Caco-2 (cell line): Measurements from ENCODE around the gene UTP3. TPM values are rescaled to one million over a fixed set of nuclear protein-coding genes. Genes with fewer than 3 reads are reported as not detected.
"Not testable (repeated sequence)": the region's sequence is repeated elsewhere in the genome, so short reads cannot be mapped to it uniquely, and the experiment has no call there.

Experiments
- BruUV-seq: library from RNA; stranded (reverse); fragments of 400-500 nt; replicated peaks from 2 replicates; lab custom pipeline; 2021; lab: Mats Ljungman, UMichigan
- CTCF ChIA-PET: fragments of 300-600 bp; sonication (Branson Sonifier 250); formaldehyde crosslinking; loops from one replicate; lab custom pipeline; 2022; ENCODE audit warnings: antibody characterized with exemption; lab: Charles Lee
- POLR2A ChIA-PET: fragments of 300-600 bp; sonication (Branson Sonifier 250); formaldehyde crosslinking; loops from one replicate; lab custom pipeline; 2022; ENCODE audit warnings: antibody characterized with exemption; lab: Charles Lee
- DNase-seq, 2 experiments: peaks; one replicate each; pipeline versions ENCODE4 v3.0.0 to v3.0.0-alpha.2; 2020 to 2022
- H3K27me3 ChIP-seq: replicated peaks from 2 replicates; pipeline ENCODE4 v1.6.0; 2011; ENCODE audit warnings: low read length; ENCODE audit not compliant: control insufficient read depth, insufficient read depth
- H3K36me3 ChIP-seq: 2 replicates; pipeline ENCODE4 v1.5.1; 2011; ENCODE audit warnings: low read length; ENCODE audit not compliant: control insufficient read depth, insufficient read depth
- H3K4me1 ChIP-seq: fragments of 250-450 bp; sonication (Bioruptor Pico); 2 replicates; pipeline ENCODE4 v1.5.1; 2020; ENCODE audit warnings: mild to moderate bottlenecking
- H3K4me3 ChIP-seq: 2 replicates; pipeline ENCODE4 v1.5.1; 2011; ENCODE audit warnings: low read depth, mild to moderate bottlenecking, control low read depth, low read length
- H3K9me3 ChIP-seq: fragments of 250-450 bp; sonication (Bioruptor Pico); 2 replicates; pipeline ENCODE4 v1.5.1; 2020; ENCODE audit warnings: mild to moderate bottlenecking, moderate library complexity
- H3K27ac Mint-ChIP-seq: one replicate; pipeline ENCODE4 v1.8.0; 2022; ENCODE audit warnings: mixed read lengths; ENCODE audit not compliant: unreplicated experiment
- H3K27me3 Mint-ChIP-seq: one replicate; pipeline ENCODE4 v1.8.0; 2022; ENCODE audit warnings: mixed read lengths; ENCODE audit not compliant: insufficient read depth, unreplicated experiment
- H3K36me3 Mint-ChIP-seq: one replicate; pipeline ENCODE4 v1.8.0; 2022; ENCODE audit warnings: mild to moderate bottlenecking, mixed read lengths; ENCODE audit not compliant: insufficient read depth, unreplicated experiment
- H3K4me1 Mint-ChIP-seq: one replicate; pipeline ENCODE4 v1.8.0; 2022; ENCODE audit warnings: low read depth, mixed read lengths; ENCODE audit not compliant: unreplicated experiment
- H3K4me3 Mint-ChIP-seq: one replicate; pipeline ENCODE4 v1.8.0; 2022; ENCODE audit warnings: mild to moderate bottlenecking, moderate library complexity, mixed read lengths; ENCODE audit not compliant: unreplicated experiment
- H3K9me3 Mint-ChIP-seq: one replicate; pipeline ENCODE4 v1.8.0; 2022; ENCODE audit warnings: mixed read lengths; ENCODE audit not compliant: unreplicated experiment
- intact Hi-C: fragments of 100-400 bp; cut with micrococcal nuclease; formaldehyde crosslinking; loops from one replicate; pipeline ENCODE4 v1.10.0; 2022; ENCODE audit not compliant: unreplicated experiment
- total RNA-seq: library from RNA; stranded (reverse); gene quantifications from 2 replicates; pipeline ENCODE4 v1.2.3, GENCODE V29; 2022
- TF ChIP-seq, protein P1 (sequence below), 2 experiments: fragments of 200-600 bp in 1 of 2; IDR thresholded peaks; 1 replicate in 1 of 2; 2 replicates in 1 of 2; pipeline versions ENCODE4 v1.5.1 to v1.8.0; 2011 to 2022; ENCODE audit warnings: antibody characterized with exemption in 1 of 2, control low read depth in 1 of 2, inconsistent platforms in 1 of 2, low read depth in 1 of 2, low read length in 1 of 2, mild to moderate bottlenecking in 1 of 2, moderate library complexity in 1 of 2; ENCODE audit not compliant: insufficient read depth in 1 of 2, severe bottlenecking in 1 of 2, unreplicated experiment in 1 of 2

Gene UTP3
- total RNA-seq, 1 experiment from 2014 or later, result 28.2 TPM

GRCh38 chr4:70700712-70701111 is 12.4 kb downstream of the UTP3 start:
- Mint-ChIP-seq H3K27ac (no peak overlapping the region), H3K4me3 (no peak overlapping the region), H3K36me3 (peaks cover 10% of the 10 kb centered on the region), H3K4me1 (no peaks in the 10 kb centered on the region), H3K9me3 (no peaks in the 10 kb centered on the region), H3K27me3 (no peaks in the 10 kb centered on the region)
- BruUV-seq, result no TSS peak
- no peak overlapping the region for H3K4me3 ChIP-seq
- H3K9me3 ChIP-seq, result no peaks in the 10 kb centered on the region
- DNase-seq, result no peak
- POLR2A ChIA-PET, result no interaction called here
- intact Hi-C loops, result no loop called here
- CTCF ChIA-PET, result no interaction called here
- TF ChIP-seq, protein P1, sequence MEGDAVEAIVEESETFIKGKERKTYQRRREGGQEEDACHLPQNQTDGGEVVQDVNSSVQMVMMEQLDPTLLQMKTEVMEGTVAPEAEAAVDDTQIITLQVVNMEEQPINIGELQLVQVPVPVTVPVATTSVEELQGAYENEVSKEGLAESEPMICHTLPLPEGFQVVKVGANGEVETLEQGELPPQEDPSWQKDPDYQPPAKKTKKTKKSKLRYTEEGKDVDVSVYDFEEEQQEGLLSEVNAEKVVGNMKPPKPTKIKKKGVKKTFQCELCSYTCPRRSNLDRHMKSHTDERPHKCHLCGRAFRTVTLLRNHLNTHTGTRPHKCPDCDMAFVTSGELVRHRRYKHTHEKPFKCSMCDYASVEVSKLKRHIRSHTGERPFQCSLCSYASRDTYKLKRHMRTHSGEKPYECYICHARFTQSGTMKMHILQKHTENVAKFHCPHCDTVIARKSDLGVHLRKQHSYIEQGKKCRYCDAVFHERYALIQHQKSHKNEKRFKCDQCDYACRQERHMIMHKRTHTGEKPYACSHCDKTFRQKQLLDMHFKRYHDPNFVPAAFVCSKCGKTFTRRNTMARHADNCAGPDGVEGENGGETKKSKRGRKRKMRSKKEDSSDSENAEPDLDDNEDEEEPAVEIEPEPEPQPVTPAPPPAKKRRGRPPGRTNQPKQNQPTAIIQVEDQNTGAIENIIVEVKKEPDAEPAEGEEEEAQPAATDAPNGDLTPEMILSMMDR (IDR thresholded peaks at IDR 0.05; ENCODE audit: insufficient read depth in 1 of 2, low read depth in 1 of 2, low read length in 1 of 2, severe bottlenecking in 1 of 2, unreplicated experiment in 1 of 2), result no peak
- H3K36me3 ChIP-seq, result no peaks in the 10 kb centered on the region
- H3K4me1 ChIP-seq, result 0 out of 2 replicates have a peak, but pooled peaks cover 3% of the 10 kb centered on the region
- H3K27me3 ChIP-seq, result no peaks in the 10 kb centered on the region

- Mint-ChIP-seq H3K36me3 (peaks cover 11% of the 10 kb centered on the region), H3K27me3 (no peaks in the 10 kb centered on the region), H3K27ac (no peak overlapping the region), H3K9me3 (no peaks in the 10 kb centered on the region), H3K4me3 (no peak overlapping the region), H3K4me1 (no peaks in the 10 kb centered on the region)
- intact Hi-C loops, result no loop called here
- no peaks in the 10 kb centered on the region for H3K9me3 ChIP-seq
- ChIA-PET CTCF (no interaction called here), POLR2A (no interaction called here)
- TF ChIP-seq, protein P1 (IDR thresholded peaks at IDR 0.05; ENCODE audit: insufficient read depth in 1 of 2, low read depth in 1 of 2, low read length in 1 of 2, severe bottlenecking in 1 of 2, unreplicated experiment in 1 of 2), result no peak
- H3K4me3 ChIP-seq, result no peak overlapping the region
- DNase-seq, result no peak
- H3K36me3 ChIP-seq, result no peaks in the 10 kb centered on the region
- H3K4me1 ChIP-seq, result peaks cover 3% of the 10 kb centered on the region; the same call in 1 of the 2 replicates
- no TSS peak for BruUV-seq
- H3K27me3 ChIP-seq, result no peaks in the 10 kb centered on the region
Observed at GRCh38 chr4:70701271-70701670, 12.9 kb downstream of the UTP3 start.

DNA sequence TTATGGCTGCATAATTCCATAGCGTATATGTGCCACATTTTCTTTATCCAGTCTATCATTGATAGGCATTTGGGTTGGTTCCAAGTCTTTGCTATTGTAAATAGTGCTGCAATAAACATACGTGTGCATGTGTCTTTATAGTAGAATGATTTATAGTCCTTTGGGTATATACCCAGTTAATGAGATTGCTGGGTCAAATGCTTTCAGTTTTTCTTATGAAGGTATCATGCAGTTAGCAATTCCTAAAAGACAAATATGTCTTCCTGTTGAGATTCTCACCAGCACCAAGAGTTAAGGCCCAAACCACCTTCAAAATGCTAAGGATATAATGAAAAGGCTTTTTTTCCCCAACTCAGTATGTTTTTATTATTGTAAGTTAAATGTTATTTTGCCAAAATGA is 14.3 kb downstream of the UTP3 start:
- peaks cover 11% of the 10 kb centered on the region for H3K36me3 Mint-ChIP-seq
- H3K27me3 Mint-ChIP-seq, DNase-seq, CTCF ChIA-PET, H3K27me3 ChIP-seq, POLR2A ChIA-PET, H3K9me3 Mint-ChIP-seq, H3K4me3 Mint-ChIP-seq, BruUV-seq, intact Hi-C loops, H3K27ac Mint-ChIP-seq, H3K4me3 ChIP-seq, H3K9me3 ChIP-seq, H3K36me3 ChIP-seq, H3K4me1 Mint-ChIP-seq: not testable (repeated sequence)
- peaks cover 11% of the 10 kb centered on the region for H3K4me1 ChIP-seq
